GM23338 (cell line): Measurements from ENCODE around the gene DLGAP4. TPM values are rescaled to one million over a fixed set of nuclear protein-coding genes. Genes with fewer than 3 reads are reported as not detected.

ENCODE experiments used
- STAT1 ChIP-seq: IDR thresholded peaks from one replicate; pipeline ENCODE4 v1.6.1; 2016; ENCODE audit warnings: antibody characterized with exemption; ENCODE audit not compliant: unreplicated experiment
- polyA plus RNA-seq: library from polyadenylated mRNA; unstranded; fragments of >200 nt; fragmentation: Nextera tagmentation; extraction: Ambion mirVana; gene quantifications from 2 replicates; pipeline ENCODE4 v1.2.1, GENCODE V29; 2016
- total RNA-seq: library from RNA; depleted of rRNA; stranded (reverse); fragments of >200 nt; shearing (Covaris generic); gene quantifications from 2 replicates; pipeline ENCODE4 v1.2.3, GENCODE V29; 2014
- TF ChIP-seq, protein P1 (sequence below): fragments of 250-450 bp; sonication (Bioruptor Pico); IDR thresholded peaks from 2 replicates; pipeline ENCODE4 v1.5.0; 2020; ENCODE audit warnings: mild to moderate bottlenecking, moderate library complexity
- TF ChIP-seq, protein P2 (sequence below), 2 experiments: fragments of 200-600 bp in 1 of 2; sonication (generic) in 1 of 2; conservative IDR thresholded peaks; 2 replicates each; pipeline versions ENCODE4 v1.5.1 to v1.6.1; 2016 to 2017; ENCODE audit warnings: antibody characterized with exemption in 2 of 2, low read depth in 2 of 2, mild to moderate bottlenecking in 2 of 2, moderate library complexity in 1 of 2
- TF ChIP-seq, protein P3 (sequence below): IDR thresholded peaks from one replicate; pipeline ENCODE4 v1.6.1; 2018; ENCODE audit warnings: antibody characterized with exemption; ENCODE audit not compliant: unreplicated experiment

Gene DLGAP4
- total and polyA plus RNA-seq, 2 experiments from 2014 or later, result 46.1 to 52.2 TPM

DNA sequence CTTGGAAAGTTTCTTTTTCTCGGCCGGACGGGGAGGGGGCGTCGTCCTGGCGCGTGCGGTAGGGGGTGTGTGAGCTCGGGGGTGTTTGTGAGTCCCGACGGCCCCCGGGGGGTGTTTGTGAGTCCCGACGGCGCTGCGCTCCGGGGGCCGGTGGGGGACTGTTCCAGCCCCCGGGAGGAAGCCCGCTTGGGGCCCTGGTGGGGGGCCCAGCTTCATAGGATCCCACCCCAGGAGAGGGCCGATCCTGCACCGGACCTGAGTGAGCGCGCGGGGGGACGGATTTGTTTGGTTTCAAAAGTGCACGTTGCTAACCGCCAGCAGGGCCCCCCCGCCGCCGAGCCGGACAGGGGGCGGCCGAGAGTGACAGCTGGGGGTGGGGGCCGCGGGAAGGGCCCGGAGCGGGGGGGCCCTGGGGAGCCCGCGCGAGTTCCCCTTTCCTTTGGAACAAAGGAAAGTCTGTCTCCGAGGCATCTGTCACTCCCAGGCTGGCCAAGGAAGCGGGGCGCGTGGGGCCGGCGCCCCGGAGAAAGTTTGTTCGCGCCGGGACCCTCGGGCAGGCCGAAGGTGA lies 267.7 kb downstream of the DLGAP4 start (continued):
- TF ChIP-seq, protein P1, sequence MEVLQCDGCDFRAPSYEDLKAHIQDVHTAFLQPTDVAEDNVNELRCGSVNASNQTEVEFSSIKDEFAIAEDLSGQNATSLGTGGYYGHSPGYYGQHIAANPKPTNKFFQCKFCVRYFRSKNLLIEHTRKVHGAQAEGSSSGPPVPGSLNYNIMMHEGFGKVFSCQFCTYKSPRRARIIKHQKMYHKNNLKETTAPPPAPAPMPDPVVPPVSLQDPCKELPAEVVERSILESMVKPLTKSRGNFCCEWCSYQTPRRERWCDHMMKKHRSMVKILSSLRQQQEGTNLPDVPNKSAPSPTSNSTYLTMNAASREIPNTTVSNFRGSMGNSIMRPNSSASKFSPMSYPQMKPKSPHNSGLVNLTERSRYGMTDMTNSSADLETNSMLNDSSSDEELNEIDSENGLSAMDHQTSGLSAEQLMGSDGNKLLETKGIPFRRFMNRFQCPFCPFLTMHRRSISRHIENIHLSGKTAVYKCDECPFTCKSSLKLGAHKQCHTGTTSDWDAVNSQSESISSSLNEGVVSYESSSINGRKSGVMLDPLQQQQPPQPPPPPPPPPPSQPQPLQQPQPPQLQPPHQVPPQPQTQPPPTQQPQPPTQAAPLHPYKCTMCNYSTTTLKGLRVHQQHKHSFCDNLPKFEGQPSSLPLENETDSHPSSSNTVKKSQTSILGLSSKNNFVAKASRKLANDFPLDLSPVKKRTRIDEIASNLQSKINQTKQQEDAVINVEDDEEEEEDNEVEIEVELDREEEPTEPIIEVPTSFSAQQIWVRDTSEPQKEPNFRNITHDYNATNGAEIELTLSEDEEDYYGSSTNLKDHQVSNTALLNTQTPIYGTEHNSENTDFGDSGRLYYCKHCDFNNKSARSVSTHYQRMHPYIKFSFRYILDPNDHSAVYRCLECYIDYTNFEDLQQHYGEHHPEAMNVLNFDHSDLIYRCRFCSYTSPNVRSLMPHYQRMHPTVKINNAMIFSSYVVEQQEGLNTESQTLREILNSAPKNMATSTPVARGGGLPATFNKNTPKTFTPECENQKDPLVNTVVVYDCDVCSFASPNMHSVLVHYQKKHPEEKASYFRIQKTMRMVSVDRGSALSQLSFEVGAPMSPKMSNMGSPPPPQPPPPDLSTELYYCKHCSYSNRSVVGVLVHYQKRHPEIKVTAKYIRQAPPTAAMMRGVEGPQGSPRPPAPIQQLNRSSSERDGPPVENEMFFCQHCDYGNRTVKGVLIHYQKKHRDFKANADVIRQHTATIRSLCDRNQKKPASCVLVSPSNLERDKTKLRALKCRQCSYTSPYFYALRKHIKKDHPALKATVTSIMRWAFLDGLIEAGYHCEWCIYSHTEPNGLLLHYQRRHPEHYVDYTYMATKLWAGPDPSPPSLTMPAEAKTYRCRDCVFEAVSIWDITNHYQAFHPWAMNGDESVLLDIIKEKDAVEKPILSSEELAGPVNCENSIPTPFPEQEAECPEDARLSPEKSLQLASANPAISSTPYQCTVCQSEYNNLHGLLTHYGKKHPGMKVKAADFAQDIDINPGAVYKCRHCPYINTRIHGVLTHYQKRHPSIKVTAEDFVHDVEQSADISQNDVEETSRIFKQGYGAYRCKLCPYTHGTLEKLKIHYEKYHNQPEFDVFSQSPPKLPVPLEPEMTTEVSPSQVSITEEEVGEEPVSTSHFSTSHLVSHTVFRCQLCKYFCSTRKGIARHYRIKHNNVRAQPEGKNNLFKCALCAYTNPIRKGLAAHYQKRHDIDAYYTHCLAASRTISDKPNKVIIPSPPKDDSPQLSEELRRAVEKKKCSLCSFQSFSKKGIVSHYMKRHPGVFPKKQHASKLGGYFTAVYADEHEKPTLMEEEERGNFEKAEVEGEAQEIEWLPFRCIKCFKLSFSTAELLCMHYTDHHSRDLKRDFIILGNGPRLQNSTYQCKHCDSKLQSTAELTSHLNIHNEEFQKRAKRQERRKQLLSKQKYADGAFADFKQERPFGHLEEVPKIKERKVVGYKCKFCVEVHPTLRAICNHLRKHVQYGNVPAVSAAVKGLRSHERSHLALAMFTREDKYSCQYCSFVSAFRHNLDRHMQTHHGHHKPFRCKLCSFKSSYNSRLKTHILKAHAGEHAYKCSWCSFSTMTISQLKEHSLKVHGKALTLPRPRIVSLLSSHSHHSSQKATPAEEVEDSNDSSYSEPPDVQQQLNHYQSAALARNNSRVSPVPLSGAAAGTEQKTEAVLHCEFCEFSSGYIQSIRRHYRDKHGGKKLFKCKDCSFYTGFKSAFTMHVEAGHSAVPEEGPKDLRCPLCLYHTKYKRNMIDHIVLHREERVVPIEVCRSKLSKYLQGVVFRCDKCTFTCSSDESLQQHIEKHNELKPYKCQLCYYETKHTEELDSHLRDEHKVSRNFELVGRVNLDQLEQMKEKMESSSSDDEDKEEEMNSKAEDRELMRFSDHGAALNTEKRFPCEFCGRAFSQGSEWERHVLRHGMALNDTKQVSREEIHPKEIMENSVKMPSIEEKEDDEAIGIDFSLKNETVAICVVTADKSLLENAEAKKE, result no peak
- TF ChIP-seq, protein P2, sequence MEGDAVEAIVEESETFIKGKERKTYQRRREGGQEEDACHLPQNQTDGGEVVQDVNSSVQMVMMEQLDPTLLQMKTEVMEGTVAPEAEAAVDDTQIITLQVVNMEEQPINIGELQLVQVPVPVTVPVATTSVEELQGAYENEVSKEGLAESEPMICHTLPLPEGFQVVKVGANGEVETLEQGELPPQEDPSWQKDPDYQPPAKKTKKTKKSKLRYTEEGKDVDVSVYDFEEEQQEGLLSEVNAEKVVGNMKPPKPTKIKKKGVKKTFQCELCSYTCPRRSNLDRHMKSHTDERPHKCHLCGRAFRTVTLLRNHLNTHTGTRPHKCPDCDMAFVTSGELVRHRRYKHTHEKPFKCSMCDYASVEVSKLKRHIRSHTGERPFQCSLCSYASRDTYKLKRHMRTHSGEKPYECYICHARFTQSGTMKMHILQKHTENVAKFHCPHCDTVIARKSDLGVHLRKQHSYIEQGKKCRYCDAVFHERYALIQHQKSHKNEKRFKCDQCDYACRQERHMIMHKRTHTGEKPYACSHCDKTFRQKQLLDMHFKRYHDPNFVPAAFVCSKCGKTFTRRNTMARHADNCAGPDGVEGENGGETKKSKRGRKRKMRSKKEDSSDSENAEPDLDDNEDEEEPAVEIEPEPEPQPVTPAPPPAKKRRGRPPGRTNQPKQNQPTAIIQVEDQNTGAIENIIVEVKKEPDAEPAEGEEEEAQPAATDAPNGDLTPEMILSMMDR (conservative IDR thresholded peaks at IDR 0.05; ENCODE audit: low read depth in 2 of 2), result no peak
- TF ChIP-seq STAT1, result no peak
- TF ChIP-seq, protein P3, sequence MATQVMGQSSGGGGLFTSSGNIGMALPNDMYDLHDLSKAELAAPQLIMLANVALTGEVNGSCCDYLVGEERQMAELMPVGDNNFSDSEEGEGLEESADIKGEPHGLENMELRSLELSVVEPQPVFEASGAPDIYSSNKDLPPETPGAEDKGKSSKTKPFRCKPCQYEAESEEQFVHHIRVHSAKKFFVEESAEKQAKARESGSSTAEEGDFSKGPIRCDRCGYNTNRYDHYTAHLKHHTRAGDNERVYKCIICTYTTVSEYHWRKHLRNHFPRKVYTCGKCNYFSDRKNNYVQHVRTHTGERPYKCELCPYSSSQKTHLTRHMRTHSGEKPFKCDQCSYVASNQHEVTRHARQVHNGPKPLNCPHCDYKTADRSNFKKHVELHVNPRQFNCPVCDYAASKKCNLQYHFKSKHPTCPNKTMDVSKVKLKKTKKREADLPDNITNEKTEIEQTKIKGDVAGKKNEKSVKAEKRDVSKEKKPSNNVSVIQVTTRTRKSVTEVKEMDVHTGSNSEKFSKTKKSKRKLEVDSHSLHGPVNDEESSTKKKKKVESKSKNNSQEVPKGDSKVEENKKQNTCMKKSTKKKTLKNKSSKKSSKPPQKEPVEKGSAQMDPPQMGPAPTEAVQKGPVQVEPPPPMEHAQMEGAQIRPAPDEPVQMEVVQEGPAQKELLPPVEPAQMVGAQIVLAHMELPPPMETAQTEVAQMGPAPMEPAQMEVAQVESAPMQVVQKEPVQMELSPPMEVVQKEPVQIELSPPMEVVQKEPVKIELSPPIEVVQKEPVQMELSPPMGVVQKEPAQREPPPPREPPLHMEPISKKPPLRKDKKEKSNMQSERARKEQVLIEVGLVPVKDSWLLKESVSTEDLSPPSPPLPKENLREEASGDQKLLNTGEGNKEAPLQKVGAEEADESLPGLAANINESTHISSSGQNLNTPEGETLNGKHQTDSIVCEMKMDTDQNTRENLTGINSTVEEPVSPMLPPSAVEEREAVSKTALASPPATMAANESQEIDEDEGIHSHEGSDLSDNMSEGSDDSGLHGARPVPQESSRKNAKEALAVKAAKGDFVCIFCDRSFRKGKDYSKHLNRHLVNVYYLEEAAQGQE, result no peak
